Ishikawa (cell line): ENCODE results near the gene FOXK1.

ENCODE experiments used
- CREB1 ChIP-seq: IDR thresholded peaks from 2 replicates; pipeline ENCODE4 v1.6.1; 2012; ENCODE audit warnings: low read depth
- RAD21 ChIP-seq: IDR thresholded peaks from 2 replicates; pipeline ENCODE4 v1.6.1; 2012; ENCODE audit warnings: low read depth

DNA sequence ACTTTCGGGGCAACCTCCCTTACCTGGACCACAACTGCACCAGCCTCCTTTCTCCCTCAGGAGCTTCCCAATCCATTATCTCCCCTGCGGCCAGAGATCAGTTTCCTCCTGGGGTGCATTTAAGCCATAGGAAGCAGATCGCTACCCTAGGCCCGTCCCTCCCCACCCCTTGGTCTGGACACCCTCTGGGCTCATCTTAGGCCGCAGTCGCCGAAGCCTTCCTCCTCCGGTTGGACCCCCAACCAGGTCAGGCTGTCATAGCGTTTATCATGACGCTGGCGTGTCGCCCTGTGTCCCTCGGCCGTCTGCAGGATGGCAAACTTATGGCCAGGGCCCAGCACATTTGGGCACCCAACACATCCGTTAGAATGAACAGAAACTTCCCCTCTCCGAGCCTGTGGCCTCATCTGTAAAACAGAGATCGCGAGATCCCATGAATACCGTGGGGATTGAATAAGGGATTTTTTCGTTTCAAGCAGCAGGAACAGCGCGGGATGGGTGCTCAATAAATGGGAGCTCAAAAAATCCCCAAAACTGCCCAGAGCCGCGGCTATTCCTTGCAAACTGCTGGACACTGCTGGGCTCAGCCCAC lies 92.7 kb downstream of the FOXK1 start:
- TF ChIP-seq RAD21 (no peak), CREB1 (no peak)
